ENCODE data around the gene MAP4K1.

- TF ChIP-seq CTCF (IDR thresholded peaks at IDR 0.05; ENCODE audit: insufficient read depth, low read length) (no peak), GABPA (IDR thresholded peaks at IDR 0.05; ENCODE audit: low read depth) (no peak)
Observed at GRCh38 chr19:38539751-38540150, 78.0 kb downstream of the MAP4K1 start.
